Panc1 (cell line): ENCODE measurements around the gene COLGALT1.

Experiments used
- POLR2AphosphoS5 ChIP-seq: IDR thresholded peaks from 2 replicates; pipeline ENCODE4 v1.6.1; 2012; ENCODE audit warnings: mild to moderate bottlenecking, low read depth, low read length, moderate library complexity
- SIN3A ChIP-seq: IDR thresholded peaks from 2 replicates; pipeline ENCODE4 v1.6.1; 2012; ENCODE audit warnings: low read depth, mild to moderate bottlenecking, low read length, moderate library complexity, borderline replicate concordance; ENCODE audit not compliant: insufficient read depth
- TCF7L2 ChIP-seq: IDR thresholded peaks from 2 replicates; pipeline ENCODE4 v1.6.1; 2011; ENCODE audit warnings: mild to moderate bottlenecking, low read depth, low read length, inconsistent platforms
- TF ChIP-seq, protein P1 (sequence below): fragments of 450-650 bp; IDR thresholded peaks from 2 replicates; pipeline ENCODE4 v1.5.1; 2017; ENCODE audit warnings: mild to moderate bottlenecking
- TF ChIP-seq, protein P2 (sequence below), 2 experiments: IDR thresholded peaks; 2 replicates each; pipeline ENCODE4 v1.6.1; 2011 to 2012; ENCODE audit warnings: low read depth in 2 of 2, control low read depth in 1 of 2, low read length in 1 of 2, mild to moderate bottlenecking in 1 of 2, moderate library complexity in 1 of 2; ENCODE audit not compliant: insufficient read depth in 1 of 2

GRCh38 chr19:17598953-17599352 lies 43.5 kb downstream of the COLGALT1 start:
- TF ChIP-seq, protein P1, sequence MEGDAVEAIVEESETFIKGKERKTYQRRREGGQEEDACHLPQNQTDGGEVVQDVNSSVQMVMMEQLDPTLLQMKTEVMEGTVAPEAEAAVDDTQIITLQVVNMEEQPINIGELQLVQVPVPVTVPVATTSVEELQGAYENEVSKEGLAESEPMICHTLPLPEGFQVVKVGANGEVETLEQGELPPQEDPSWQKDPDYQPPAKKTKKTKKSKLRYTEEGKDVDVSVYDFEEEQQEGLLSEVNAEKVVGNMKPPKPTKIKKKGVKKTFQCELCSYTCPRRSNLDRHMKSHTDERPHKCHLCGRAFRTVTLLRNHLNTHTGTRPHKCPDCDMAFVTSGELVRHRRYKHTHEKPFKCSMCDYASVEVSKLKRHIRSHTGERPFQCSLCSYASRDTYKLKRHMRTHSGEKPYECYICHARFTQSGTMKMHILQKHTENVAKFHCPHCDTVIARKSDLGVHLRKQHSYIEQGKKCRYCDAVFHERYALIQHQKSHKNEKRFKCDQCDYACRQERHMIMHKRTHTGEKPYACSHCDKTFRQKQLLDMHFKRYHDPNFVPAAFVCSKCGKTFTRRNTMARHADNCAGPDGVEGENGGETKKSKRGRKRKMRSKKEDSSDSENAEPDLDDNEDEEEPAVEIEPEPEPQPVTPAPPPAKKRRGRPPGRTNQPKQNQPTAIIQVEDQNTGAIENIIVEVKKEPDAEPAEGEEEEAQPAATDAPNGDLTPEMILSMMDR: no peak
- TF ChIP-seq POLR2AphosphoS5: no peak
- TF ChIP-seq, protein P2, sequence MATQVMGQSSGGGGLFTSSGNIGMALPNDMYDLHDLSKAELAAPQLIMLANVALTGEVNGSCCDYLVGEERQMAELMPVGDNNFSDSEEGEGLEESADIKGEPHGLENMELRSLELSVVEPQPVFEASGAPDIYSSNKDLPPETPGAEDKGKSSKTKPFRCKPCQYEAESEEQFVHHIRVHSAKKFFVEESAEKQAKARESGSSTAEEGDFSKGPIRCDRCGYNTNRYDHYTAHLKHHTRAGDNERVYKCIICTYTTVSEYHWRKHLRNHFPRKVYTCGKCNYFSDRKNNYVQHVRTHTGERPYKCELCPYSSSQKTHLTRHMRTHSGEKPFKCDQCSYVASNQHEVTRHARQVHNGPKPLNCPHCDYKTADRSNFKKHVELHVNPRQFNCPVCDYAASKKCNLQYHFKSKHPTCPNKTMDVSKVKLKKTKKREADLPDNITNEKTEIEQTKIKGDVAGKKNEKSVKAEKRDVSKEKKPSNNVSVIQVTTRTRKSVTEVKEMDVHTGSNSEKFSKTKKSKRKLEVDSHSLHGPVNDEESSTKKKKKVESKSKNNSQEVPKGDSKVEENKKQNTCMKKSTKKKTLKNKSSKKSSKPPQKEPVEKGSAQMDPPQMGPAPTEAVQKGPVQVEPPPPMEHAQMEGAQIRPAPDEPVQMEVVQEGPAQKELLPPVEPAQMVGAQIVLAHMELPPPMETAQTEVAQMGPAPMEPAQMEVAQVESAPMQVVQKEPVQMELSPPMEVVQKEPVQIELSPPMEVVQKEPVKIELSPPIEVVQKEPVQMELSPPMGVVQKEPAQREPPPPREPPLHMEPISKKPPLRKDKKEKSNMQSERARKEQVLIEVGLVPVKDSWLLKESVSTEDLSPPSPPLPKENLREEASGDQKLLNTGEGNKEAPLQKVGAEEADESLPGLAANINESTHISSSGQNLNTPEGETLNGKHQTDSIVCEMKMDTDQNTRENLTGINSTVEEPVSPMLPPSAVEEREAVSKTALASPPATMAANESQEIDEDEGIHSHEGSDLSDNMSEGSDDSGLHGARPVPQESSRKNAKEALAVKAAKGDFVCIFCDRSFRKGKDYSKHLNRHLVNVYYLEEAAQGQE (IDR thresholded peaks at IDR 0.05; ENCODE audit: insufficient read depth in 1 of 2, low read depth in 2 of 2, low read length in 1 of 2): no peak
- TF ChIP-seq SIN3A: no peak
- TF ChIP-seq TCF7L2: no peak
